PFSK-1 (cell line): Measurements from ENCODE around the gene BMP5.

Source experiments
- FOXP2 ChIP-seq: optimal IDR thresholded peaks from 2 replicates; pipeline ENCODE3; 2011; ENCODE audit warnings: borderline replicate concordance, control low read depth, inconsistent platforms; ENCODE audit not compliant: insufficient read depth; ENCODE audit errors: extremely low read length, extremely low read depth
- POLR2AphosphoS5 ChIP-seq: IDR thresholded peaks from 2 replicates; pipeline ENCODE4 v1.6.1; 2012; ENCODE audit warnings: low read depth, mild to moderate bottlenecking, control low read depth, low read length, moderate library complexity
- REST ChIP-seq, 2 experiments: IDR thresholded peaks; 2 replicates each; pipeline versions ENCODE4 v1.6.1 to v1.8.0; 2011 to 2012; ENCODE audit warnings: low read depth in 2 of 2, low read length in 2 of 2, control low read depth in 1 of 2, inconsistent platforms in 1 of 2, mild to moderate bottlenecking in 1 of 2, moderate library complexity in 1 of 2; ENCODE audit not compliant: insufficient read depth in 1 of 2
- SIN3A ChIP-seq: IDR thresholded peaks from 2 replicates; pipeline ENCODE4 v1.6.1; 2012; ENCODE audit warnings: mild to moderate bottlenecking, low read length, moderate library complexity, borderline replicate concordance; ENCODE audit not compliant: insufficient read depth
- TAF1 ChIP-seq: IDR thresholded peaks from 2 replicates; pipeline ENCODE4 v1.6.1; 2012; ENCODE audit warnings: low read length, control low read depth, borderline replicate concordance; ENCODE audit not compliant: insufficient read depth

The BMP5 gene

GRCh38 chr6:55714831-55715230 lies 160.6 kb downstream of the BMP5 start:
- TF ChIP-seq POLR2AphosphoS5: no peak
- no peak for TF ChIP-seq SIN3A
- no peak for TF ChIP-seq FOXP2
- no peak for TF ChIP-seq REST (IDR thresholded peaks at IDR 0.05; ENCODE audit: insufficient read depth in 1 of 2, low read depth in 2 of 2, low read length in 2 of 2)
- TF ChIP-seq TAF1: no peak

- no peak for TF ChIP-seq REST (IDR thresholded peaks at IDR 0.05; ENCODE audit: insufficient read depth in 1 of 2, low read depth in 2 of 2, low read length in 2 of 2)
- TF ChIP-seq POLR2AphosphoS5: no peak
- TF ChIP-seq FOXP2: no peak
- TF ChIP-seq SIN3A: no peak
- TF ChIP-seq TAF1: no peak
Measured at GRCh38 chr6:55713436-55713835, 162.0 kb downstream of the BMP5 start.

GRCh38 chr6:55708711-55709110 lies 166.7 kb downstream of the BMP5 start:
- no peak for TF ChIP-seq SIN3A
- TF ChIP-seq FOXP2: no peak
- no peak for TF ChIP-seq TAF1
- TF ChIP-seq POLR2AphosphoS5: no peak
- TF ChIP-seq REST (IDR thresholded peaks at IDR 0.05; ENCODE audit: insufficient read depth in 1 of 2, low read depth in 2 of 2, low read length in 2 of 2): no peak

GRCh38 chr6:55705451-55706440 lies 169.6 kb downstream of the BMP5 start:
- TF ChIP-seq TAF1 (no peak), FOXP2 (no peak), SIN3A (no peak), POLR2AphosphoS5 (no peak), REST (IDR thresholded peaks at IDR 0.05; ENCODE audit: insufficient read depth in 1 of 2, low read depth in 2 of 2, low read length in 2 of 2) (no peak)
